Measurements from ENCODE around the gene SCFD1.
"Not testable (repeated sequence)": the region's sequence is repeated elsewhere in the genome, so short reads cannot be mapped to it uniquely, and the experiment has no call there.

SCFD1 gene

DNA sequence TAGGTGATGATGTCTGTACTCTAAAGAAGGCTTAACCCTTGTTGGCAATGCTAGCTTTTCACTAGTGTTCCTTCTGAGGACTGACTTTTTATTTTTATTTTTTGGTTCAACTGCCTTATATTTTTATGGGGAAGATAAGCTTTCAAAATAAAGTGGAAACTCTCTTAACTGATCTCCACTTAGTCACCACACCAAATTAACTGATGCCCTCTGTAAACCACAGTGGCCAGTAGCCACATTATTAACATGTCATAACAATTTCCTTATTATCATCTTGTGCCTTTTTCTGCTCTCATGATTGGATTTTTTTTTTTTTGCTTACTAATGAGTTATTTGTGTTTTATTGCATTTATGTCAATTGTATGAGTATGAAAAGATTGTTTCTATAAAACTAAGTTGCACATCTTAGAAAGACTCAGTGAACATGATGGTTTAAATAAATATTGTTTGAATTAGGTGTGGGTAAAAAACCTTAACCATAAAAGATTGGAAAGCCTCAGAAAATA, 56.9 kb downstream of the SCFD1 start:
- no peak for DNase-seq (ENCODE audit: low spot score)

DNA sequence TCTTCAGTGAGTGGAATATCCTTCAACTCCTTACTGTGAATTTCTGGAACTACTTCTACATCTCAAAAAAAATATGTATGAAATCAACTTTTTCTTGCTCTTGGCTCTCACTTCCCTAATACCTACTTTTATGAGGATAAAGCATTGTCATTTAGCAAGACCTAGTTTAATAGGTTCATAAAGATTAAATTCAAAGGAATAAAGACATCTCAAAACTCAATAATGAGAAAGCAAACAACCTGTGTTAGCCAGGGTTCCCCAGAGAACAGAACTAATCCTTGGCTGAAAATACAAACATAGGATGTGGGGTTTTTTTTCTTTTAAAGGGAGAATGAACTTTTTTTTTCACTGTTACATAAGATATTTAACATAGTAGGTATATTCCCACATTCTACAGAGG, 57.9 kb downstream of the SCFD1 start:
- DNase-seq (ENCODE audit: low spot score) = no peak

DNA sequence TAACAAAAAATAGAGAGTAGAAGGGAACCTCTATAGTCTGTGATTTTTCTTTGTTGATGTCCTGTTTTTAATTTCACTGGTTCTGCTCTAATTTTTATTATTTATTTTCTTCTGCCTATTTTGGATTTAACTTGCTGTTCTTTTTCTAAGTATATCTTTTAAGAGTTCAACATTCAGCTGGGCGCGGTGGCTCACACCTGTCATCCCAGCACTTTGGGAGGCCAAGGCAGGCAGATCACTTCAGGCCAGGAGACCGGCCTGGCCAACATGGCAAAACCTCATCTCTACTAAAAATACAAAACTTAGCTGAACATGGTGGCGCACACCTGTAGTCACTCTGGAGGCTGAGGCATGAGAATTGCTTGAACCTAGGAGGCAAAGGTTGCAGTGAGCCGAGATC, 58.7 kb downstream of the SCFD1 start:
- not testable (repeated sequence) for DNase-seq (ENCODE audit: low spot score)

DNA sequence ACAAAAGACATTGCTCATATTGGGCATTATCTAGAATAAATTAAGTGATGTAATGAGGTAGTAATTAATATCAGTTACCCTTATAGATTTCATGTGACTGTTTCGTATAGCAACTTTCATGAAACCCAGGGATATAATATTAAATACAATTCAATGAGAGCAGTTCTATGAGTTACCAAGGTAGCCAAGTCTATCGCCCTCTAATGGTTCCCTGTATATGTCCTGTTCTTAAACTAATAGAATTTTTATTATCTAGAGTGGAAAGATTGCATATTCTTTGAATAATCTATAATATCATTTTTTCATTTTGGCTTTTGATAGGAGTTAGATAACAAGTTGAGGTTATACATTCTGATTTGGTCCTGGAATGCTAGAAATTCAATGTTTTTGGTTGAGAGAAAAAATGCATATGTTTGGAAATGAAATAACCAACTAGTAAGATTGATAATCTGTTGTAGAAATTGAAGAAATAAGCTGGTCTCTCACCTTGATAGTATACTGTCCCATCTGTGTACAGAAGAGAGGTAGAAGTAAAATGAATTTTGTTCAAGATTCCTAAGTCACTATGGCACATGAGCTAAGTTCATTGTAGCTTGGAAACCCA, 59.7 kb downstream of the SCFD1 start:
- DNase-seq (ENCODE audit: low spot score) = no peak

DNA sequence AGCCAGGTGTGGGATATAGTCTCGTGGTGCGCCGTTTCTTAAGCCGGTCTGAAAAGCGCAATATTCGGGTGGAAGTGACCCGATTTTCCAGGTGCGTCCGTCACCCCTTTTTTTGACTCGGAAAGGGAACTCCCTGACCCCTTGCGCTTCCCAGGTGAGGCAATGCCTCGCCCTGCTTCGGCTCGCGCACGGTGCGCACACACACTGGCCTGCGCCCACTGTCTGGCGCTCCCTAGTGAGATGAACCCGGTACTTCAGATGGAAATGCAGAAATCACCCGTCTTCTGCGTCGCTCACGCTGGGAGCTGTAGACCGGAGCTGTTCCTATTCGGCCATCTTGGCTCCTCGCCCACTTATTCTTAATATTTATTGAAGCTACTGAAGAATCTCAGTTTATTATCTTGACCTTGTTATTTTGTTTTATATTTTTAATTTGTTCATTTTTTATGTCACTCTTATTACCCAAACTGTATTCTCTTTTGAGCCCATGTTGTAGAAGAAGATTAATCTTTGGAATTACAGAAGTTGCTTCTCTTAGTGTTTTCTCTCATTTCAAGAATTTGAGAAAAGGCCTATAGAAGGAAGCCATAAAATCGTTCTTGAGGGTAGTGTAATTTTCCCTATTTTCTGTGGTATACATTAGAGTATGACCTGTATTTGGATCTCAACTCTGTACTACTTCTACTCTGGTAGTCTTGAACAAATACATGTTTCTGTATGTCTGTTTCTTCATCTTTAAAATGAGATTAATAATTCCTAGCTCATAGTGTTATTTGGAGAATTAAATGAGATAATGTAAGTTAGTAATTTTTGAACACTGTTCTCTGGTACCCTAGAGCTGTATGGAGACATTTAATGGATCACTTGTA, 68.6 kb downstream of the SCFD1 start:
- peak; percentile 26 for DNase-seq (ENCODE audit: low spot score)

DNA sequence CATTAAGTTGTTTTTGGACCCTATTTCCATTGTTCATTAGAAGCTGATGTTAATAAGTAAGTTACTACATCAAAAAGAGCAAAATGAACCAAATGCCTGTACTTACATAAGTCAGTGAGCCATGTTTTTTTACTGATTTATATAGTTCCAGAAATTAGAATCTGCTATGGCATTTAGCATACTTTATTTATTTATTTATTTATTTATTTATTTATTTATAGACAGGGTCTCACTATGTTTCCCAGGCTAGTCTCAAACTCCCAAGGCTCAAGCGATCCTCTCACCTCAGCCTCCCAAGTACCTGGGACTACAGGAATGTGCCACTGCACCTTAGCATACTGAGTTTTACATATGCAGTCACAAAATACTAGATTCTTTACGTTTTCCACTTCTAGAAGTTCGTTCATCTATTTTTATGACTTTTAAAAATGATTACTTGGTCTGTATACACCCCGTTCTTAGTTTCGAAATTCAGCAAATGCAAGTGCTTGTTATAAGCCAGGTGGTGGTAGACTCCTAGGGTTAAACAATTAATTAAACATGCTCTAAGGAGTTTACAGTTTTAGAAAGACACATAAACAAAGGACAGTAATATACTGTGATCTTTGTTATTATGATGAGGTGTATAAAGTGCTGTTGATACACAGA, 69.8 kb downstream of the SCFD1 start:
- no peak for DNase-seq (ENCODE audit: low spot score)

DNA sequence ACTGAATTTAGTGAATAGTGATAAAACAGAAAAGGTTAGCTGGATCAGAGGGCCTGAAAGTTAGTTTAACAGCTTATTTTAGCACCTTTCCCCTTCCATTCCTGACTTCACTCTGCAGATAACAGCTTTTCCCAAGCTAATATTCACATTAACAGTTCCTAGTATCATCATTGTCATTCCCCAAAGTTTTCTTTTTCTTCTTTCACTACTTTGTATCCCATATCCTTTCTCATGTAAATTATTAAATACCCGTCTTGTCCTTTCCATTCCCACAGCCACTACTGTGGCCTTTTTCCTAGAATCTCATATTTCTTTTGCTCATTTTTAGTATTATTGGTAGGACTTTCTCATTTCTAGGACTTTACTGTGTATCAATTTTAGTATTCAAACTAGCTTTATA, 70.5 kb downstream of the SCFD1 start:
- DNase-seq (ENCODE audit: low spot score) = no peak

DNA sequence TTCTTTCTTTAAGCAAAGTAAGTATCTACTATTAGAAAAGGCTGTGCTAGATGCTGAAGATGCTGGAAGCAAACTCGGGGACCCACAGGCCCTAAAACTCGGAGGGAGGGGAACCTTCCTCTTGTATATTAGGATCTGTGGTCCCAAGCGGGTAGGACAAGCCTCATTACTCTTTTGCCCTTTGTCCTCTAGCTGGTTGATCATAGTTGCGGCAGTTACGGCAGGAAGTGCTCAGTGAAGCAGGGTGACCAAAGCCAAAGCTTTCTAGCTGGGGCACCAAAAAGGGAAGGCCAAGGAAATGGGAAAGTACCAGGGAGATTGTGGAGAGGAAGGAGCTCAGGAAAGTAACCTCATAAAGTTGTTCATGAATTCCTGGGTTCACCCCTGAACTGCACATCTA, 76.3 kb downstream of the SCFD1 start:
- no peak for DNase-seq (ENCODE audit: low spot score)

GRCh38 chr14:30706704-30707103, 84.6 kb downstream of the SCFD1 start:
- no peak for DNase-seq (ENCODE audit: low spot score)

DNA sequence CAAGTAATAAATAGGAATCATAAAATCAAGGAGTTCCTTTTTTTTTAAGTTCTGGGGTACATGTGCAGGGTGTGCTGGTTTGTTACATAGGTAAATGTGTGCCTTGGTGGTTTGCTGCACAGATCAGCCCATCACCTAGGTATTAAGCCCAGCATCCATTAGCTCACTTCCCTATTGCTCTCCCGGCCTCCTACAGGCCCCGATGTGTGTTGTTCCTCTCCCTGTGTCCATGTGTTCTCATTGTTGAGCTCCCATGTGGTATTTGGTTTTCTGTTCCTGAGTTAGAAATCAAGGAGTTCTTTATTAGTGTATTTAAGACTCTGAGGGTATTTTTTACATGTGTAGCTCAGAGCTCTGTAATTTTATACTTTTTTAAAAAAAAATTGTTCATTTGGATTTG, 86.0 kb downstream of the SCFD1 start:
- DNase-seq (ENCODE audit: low spot score) = no peak

DNA sequence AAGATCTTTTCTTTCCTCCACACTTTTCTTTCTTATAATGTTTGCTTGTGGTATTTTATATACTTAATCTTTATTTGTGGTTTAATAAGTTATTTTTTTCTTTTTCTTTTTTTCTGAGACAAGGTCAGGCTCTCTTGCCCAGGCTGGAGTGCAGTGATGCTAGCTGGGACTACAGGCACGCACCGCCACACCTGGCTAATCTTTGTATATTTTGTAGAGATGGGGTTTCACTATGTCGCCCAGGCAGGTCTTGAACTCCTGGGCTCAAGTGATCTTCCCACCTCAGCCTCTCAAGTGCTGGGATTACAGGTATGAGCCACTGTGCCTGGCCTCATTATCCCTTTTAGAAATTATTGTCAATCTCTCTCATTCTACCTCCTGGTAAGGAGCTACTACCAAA, 87.1 kb downstream of the SCFD1 start:
- no peak for DNase-seq (ENCODE audit: low spot score)

- no peak for DNase-seq (ENCODE audit: low spot score)
These were observed 88.8 kb downstream of the SCFD1 start for GRCh38 chr14:30710876-30711275.

DNA sequence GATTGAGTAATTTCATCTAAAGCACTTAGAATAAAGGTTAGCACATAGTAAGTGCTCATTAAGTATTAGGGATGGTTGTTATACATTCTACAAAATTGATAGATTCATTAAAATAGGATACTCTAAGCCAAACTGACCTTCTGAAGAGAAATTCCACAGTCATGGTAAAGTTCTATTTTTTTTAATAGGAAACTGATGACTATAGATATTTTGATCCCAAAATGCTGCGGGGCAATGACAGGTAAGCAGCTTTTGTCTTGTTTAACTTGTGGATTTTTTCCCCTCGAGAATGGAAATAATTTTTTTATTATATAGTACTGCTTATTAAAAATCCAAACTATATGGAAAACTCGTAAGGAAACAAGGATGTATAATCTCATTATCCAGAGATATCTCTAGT, 97.0 kb downstream of the SCFD1 start:
- no peak for DNase-seq (ENCODE audit: low spot score)

- no peak for DNase-seq (ENCODE audit: low spot score)
These were observed 103.6 kb downstream of the SCFD1 start for GRCh38 chr14:30725763-30726162.

DNA sequence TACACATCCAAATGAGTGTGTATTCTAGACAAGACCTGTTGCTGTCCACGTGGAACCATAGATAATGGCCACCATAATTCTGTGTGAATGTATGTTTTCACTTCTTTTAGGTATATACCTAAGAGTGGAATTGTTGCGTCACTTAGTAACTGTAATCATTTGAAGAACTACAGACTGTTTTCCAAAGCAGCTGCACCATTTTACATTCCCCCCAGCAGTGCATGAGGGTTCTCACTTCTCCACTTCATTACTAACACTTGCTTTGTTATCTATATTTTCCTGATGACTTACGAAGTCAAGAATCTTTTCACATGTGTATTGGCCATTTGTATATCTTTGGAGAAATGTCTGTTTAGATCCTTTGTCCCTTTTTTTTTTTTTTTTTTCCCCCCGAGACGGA, 106.4 kb downstream of the SCFD1 start:
- DNase-seq (ENCODE audit: low spot score) = no peak

DNA sequence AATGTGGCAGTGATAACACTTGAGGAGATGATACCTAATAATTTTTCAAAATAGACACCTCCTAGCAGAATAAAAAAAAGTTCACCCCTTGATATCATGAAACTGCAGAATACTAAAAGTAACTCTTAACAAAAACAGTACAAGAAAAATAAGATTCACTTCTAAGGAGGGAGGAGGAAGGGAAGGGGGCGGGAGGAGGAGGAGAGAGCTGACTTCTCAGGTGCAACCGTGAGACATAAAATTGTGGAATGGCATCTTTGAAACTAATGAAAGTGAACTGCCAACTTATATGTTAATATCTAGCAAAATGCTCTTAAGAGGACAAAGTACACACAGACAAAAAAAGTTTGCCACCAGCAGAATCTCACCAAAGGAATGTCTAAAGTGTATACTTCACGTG, 115.8 kb downstream of the SCFD1 start:
- no peak for DNase-seq (ENCODE audit: low spot score)

DNA sequence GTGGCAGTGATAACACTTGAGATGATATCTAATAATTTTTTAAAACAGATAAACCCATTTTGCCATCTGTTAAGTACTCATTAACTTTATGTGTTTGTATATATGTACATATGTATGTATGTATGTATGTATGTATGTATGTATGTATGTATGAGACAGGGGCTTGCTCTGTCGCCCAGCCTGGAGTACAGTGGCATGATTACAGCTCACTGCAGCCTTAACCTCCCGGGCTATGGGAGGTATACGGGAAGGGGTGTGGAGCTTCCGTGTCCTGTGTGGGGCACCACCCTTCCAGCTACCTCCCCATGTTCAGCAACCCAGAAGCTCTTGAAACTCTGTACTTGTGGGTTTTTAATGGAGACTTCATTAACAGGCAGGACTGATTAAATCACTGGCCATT, 116.9 kb downstream of the SCFD1 start:
- no peak for DNase-seq (ENCODE audit: low spot score)

GRCh38 chr14:30748343-30748742, 126.2 kb downstream of the SCFD1 start:
- no peak for DNase-seq (ENCODE audit: low spot score)

DNA sequence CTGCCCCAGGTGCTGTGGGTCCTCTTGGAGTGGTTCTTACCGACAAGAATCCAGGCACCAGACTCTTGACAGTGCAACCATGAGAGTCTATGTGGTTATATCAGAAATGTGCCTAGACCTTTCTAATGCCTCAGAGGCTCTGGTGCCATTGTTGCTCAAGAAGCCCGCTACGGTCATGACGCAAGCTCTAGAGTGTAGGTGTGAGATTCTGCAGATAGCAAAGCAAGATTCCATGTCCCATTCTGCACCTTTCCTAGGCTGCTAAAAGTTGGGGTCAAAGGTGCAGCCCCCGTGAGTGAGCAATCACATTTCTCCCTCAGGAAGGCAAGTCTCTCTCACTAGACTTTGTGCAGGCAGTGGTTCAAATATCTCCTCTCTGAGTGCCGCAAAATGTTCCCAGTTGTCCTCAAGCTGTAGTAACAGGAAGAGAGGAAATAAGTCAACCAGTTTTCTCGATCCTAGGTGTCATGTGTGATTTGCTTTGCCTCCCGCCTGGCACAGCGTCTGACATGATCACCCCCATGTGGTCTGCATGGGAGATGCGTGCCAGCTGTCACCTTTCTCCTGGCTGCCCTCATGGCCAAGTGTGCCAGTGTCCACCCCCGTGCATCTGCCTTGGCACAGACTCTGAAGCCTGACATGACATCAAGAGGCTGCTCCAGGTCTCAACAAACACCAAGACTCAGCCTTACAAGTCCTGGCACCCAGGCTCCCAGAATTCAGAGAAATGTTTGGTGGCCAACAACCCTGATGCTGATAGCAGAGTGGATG, 129.7 kb downstream of the SCFD1 start:
- no peak for DNase-seq (ENCODE audit: low spot score)

DNA sequence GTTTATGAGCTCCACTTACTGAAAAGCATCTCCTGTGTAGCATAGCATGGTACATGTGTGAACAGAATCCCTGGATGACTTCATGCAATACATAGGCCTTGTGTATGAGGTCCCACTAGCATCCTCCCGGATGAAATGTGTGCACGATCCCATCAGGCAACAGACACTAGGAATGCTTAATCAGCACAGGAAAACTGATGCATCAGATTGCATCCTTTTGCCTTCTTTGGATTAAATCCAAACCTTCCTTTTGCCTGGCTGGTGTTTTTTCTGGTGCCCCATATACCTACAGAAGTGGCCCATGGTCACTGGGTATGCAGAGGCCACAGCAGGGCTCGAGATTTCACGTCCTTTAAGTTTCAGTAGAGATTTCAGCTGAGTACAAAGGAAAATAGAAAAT, 131.3 kb downstream of the SCFD1 start:
- DNase-seq (ENCODE audit: low spot score) = no peak

GRCh38 chr14:30754778-30755177, 132.7 kb downstream of the SCFD1 start:
- no peak for DNase-seq (ENCODE audit: low spot score)

DNA sequence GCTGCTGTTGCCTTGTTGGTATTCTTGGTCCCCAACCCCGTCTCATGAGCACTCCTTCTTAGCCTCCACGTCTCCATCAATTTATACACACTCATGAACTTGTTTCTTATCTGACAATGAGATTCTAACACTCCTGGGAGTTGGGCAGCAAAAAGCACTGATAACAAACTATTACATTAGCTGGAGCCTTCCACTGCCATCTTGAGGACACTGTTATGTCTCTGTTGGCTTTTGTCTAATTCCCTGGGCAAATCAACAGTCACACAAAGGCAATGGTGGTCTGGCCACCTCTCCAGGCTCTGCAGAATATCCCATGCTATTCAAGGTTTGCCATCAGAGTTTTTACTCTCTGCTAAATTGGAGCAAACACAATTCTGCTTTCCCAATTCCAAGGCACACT, 134.5 kb downstream of the SCFD1 start:
- no peak for DNase-seq (ENCODE audit: low spot score)

Measured in LoVo (cell line).